NCI-H1092 treated with DMSO at 0.1 percent for 48 hours (cell line): Measurements from ENCODE around the gene PLAC1.
A peak's percentile ranks its signal among the peaks of the same experiment; 100 is the strongest.

Experiments used
- DNase-seq: peaks from one replicate; lab custom pipeline; 2025; lab: John Stamatoyannopoulos, UW

Gene PLAC1, protein sequence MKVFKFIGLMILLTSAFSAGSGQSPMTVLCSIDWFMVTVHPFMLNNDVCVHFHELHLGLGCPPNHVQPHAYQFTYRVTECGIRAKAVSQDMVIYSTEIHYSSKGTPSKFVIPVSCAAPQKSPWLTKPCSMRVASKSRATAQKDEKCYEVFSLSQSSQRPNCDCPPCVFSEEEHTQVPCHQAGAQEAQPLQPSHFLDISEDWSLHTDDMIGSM

DNA sequence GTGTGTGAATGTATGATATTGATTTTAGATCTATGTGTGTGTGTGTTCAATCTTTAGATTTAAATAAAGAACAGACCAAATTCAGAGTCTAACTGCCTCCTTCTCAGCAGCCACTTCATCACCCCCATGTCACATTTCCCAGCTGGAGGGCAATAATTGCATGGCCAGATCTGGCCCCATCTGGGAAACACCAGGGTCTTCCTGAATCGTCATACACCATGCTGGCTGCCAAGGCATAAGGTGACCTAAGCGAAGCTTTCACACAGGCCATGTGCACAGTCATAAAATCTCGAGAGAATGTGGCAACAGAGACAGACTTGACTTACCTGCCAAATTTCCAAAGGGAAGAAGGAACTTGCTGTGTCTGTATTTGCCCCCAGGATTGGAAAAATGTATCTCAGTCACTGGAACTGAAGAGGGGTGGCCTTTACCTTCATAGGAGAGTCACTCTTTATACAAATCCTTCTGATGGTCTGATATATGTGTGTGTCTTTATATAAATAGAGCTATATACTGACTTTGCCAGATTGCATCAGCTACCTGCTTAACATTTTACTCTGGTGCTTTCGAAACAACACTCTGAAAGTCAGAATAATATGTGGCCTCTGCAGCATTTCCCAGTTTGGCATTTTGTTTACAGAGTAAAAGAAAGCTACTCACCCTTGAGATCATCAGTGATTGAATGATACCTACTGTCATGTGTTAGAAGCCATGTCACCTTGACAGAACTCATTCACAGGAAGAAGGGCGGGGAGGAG is at the start of gene PLAC1:
Gene PLAC1, minus strand, starts transcription at position 470 of the 758 bp plus-strand sequence. CDS start 91,789 bp downstream, outside the sequence.
- DNase-seq, result peak; percentile 43

DNA sequence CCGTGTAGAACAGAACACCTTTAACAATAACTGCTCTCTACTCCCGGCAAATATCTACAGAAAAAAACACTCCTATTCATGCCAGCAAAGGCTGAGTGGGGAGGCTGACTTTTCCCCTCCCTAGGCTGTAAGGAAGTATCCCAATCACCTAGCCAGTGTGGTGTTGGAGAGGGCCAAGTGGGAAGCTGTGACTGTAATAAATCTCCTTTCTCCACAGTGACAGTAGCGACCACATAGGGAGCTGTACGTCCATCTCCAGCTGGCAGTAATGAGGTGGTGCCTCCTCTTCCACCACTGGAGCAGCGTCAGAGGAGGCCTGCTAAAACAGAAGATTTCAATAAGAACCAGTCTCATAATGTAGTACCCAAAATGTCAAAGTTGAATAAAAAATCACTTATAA is 47.9 kb upstream of the PLAC1 start:
- no peak for DNase-seq

DNA sequence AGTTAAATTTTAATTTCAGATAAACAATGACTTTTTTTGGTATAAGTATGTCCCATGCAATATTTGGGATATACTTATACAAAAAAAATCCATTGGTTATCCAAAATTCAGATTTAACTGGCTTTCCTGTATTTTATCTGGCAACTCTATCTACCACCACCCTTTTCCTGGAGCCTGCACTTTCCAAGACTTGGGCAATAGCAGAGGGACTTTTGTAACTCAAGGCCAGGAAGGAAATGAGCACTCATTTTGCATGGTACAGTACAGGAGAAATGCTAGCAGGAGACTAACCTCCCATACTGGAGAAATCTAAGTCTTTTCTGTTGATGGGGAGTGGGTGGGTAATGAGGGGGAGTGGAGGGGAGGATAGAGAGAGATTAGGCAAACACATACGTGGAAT is 37.7 kb upstream of the PLAC1 start:
- DNase-seq, result no peak

DNA sequence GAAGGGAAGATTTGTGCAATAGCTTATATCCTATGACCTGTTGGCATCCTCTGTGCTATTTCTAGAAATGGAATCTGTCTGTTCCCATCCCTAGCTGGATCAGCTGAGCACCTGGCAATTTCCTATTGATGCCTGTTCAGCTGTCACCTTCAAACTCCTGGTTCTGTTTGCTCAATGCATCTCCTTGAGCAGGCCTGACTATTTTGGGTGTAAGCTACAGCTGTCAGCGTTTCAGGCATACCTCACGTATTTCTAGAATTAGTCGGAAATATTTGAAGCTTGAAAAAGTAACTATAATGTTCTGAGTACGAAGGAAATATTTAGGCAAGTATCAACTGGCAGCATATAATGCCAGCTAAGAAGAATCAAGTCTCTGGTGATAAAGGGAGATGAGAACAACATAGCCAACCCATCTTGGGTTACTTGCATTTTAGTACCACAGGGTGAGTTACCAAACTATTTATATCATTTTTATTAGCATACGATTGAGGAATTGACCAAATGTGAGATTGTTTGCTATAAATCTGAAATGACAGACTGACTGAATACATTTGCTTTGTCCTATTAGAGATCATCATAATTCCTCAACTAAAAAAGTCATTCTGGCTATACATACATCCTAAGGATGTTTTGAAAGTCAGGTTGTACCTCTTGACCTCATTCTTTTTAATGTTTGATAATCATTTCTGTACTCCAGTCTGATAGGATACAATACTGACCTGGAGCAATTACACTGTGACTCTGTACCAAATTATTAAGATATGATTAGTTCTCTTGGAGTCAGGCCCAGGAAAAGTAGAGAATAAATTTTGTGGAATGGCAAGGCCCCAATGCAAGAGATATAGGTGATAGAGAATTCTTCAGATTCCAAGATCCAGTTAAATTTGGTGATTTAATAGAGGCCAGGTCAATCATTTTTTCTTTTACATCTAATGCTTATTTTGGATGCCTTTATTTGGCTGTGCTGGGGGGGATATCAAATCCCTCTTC is 36.4 kb upstream of the PLAC1 start:
- no peak for DNase-seq

DNA sequence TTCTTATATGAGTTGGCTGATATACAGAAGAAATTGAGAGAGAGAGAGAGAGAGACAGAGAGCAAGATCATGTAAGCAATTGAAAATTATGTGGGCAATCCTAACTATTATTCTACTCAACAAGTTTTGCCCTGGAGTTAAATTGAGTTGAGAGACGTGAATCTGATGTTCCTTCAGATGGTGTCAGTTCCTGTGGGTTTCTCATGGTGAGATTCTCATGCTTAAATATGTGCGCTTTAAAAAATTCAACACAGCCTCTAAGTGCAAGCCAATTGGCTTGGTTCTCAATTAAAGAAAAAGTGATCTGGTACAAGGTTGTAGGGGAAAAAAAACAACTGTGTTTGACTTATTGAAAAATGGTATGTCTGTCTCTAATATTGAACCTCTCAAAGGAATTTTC is 35.4 kb upstream of the PLAC1 start:
- no peak for DNase-seq

DNA sequence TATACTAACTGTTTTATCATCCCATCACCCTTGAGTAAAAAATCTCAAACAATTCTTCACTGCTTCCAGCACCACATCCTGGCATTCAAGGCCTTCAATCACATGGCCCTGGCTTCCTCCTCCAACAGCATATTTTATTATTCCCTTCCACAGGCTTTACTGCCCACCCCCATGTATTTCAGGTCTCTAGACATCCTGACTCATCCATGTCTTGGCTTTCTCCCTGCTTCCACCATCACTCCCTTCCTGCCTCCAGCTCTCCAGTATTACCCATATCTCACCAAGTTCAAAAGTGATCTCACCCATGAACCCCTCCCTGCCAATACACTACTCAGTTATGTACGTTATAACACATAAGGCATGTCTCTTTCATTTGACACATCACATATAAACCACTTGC is 34.7 kb upstream of the PLAC1 start:
- no peak for DNase-seq

DNA sequence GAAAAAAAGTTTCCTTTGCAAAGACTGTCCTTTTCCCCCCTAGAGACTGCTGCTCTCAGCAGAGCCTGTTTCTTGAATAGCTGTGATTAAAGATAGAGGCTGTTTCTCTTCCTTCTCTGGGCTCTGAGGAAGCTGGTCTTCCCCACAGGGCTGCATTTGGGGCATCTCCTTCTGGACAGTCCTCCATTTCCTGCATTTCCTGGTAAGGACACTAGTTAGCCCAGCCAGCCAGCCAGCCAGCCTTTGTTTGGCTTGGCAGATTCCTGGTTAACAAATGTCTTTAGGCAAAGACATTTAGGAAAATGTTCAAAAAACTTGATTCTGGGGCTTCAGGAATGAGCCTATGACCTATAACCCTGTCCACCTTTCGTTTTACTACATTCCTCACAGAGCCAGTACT is 34.0 kb upstream of the PLAC1 start:
- DNase-seq, result no peak

DNA sequence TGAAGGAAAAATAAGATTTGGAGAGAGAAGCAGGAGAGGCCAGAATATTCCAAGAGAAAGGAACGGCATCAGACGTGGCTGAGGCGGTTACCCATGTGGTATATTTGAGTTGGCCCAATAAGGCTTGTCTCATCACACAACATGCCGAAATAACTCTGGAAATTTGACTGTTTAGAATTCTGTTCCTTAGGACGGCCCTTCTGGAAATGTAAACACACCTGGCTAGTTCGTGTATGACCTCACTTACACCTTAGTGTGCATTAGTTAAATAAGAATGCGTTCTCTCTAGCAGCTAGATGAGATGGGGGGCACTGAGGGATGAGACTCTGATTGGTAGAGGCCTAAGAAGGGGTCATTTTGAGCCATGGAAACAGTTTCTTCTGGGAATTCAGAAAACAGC is 33.2 kb upstream of the PLAC1 start:
- DNase-seq, result no peak

DNA sequence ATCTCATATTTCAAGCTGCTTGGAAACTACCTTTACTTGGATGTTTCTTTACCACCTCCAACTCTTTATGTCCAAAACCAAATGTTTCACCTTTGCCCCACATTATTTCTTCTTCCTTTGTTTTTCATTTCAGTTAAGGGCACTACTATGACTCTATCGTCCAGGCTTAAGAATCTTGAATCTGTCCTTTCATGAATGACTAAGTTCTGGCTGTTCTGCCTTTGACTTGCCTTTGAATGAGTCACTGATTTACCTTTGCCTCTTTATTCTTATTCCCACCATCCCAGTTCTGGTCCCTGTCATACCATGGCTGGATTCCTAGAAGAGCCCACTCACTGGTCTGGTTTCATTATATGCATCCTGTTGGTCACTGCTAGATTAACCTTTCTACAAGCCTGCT is 30.6 kb upstream of the PLAC1 start:
- no peak for DNase-seq

DNA sequence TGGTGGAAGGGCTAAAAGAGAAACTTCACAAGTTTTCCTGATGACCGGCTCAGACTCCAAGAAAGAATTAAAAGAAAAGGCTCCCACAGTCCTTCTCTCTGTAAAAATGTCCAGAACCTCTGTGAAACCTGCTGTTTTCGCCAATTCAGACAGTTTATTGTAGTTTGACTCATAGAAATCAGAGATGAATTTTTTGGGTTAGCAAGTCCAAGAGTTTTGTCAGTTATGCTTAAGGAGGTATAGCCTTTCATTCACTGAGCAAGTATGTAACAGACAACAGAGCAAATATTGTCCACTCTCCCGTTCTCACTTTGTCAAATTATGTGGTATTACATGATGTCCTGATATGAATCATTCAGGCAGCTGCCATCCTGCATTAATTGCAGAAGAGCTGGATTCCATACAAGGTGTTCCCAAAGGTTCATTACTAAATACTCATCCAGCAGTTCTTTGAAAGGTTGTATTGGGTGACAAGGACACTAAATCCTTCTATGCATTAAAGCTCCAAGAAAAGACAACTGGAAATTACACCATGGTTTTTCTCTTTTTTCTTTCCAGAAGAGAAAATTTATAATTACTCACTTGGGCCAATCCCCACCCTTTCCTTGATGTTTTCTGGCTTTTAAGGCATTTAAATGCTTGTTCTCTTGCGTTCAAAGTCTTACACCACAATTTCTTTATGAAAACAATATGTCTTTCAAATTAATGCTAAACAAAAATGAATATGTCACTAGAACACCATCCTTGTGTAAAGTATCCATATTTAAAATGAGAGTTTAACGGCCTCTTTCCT is 30.0 kb upstream of the PLAC1 start:
- no peak for DNase-seq

DNA sequence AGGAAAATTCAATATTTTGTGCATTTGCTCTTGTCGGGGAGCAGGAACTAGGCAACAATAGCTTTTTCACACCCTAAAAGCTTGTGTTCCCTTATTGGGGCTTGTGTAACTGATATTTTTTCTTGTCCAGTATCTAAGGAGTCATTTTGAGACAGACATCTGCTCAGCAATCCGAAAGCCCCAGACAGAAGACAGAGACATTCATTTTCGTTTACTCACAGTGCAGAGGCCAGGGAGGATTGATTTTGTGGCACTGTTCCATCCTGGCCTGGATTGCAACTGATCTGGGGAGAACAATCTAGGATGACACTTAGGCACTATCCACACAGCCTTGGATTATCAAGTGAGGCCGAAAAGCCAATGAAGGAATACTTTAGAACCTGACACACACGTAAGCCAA is 27.4 kb upstream of the PLAC1 start:
- no peak for DNase-seq

DNA sequence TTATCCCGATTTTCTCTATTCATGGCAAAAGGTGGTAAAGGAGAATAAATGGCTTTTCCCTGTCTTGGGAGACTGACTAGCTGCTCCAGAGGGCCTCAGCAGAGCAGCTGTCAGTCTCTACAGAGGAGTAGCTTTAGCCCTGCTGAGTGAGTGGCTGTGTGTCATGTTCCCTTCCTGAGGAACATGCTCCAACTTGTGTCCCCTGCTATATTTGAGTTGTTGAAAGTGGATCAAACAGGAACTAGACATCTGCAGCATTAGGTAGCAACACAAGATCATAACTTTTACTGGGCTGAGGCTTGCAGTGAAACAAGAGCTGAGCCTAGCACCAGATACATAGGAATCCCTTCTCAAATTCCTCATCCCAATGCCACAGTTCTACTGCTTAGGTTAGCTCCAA is 26.7 kb upstream of the PLAC1 start:
- DNase-seq, result no peak

DNA sequence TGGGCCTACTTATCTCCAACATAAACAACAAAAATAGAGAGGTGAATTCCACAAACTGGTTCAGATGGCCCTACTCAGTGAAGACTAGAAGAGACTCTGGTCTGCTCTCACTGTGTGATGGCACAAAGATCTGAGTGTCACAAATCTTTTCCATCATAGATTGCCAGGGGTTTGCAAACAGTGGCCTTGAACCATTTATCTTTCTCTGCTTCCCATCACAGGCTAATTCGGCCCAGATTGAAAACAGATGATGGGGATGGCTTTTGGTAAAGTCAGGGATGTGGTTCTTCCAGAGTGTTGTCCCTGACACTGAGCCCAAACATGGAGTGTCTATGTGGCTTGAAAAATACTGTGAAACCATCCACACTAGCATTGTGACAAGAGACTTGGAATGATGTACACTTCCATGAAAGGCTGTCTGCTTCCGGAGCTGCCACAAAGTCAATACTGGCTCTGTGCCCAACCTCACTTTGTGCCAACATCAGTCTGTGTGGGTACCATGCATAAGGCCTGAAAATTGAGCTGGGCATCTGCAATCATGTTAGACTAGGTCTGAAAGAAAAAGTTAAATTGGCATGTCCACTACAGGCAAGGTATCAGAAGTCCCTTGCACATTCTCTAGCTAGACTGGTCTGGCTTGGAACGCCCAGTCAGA is 25.2 kb upstream of the PLAC1 start:
- DNase-seq, result peak; percentile 87

DNA sequence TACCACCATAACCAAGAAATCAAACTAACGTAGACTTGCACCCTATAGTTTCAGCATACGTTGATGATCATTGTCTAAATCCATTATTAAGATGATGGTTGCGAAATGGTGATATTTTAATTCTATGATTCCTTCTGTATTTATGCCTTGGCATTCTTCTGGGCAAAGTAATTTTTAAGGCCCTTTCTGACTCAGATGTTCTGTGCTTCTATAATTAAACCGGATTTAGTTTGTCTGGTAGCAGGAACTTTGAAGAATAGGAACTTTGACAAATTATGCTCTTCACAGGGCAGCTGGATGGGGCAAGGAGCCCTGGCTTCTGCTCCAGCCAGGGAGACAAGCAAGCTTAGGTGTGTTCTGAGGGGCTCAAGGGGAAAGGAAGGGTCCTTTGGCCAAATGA is 23.8 kb upstream of the PLAC1 start:
- DNase-seq, result no peak

DNA sequence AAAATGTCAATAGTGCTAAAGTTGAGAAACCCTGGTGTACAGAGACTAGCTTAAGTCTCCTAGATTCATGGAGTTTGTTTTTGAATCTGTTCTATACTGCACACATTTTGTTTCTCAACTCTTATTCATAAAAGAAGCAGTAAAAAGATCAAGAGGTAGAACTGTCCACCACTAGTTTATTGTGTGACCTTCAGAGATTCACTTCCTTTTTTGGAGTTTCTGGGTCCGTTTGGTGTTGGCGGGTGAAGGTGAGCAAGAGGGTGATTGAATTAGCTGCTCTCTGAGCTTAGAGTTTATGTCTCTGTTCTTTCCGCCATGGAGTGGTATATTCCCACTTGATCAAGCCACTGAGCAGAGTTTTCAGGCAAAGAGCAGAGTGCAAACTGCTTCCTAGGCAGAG is 21.4 kb upstream of the PLAC1 start:
- no peak for DNase-seq

DNA sequence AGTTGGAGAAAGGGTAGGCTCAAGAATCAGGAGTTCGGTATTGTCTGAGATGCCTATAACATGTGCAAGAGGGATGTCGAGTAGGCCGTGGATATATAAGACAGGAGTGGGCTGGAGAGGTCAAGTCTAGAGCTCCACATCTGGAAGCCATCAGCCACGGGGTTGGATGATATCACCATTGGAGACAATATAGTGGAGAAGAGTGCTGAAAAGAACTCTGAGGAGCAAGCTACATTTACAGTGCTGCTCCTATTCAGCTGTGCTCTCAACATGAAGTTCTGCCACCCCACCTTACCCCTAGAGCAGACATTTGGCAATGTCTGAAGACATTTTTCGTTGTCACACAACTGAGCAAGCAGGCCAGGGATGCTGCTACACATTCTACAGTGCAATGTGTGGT is 20.9 kb upstream of the PLAC1 start:
- DNase-seq, result no peak

DNA sequence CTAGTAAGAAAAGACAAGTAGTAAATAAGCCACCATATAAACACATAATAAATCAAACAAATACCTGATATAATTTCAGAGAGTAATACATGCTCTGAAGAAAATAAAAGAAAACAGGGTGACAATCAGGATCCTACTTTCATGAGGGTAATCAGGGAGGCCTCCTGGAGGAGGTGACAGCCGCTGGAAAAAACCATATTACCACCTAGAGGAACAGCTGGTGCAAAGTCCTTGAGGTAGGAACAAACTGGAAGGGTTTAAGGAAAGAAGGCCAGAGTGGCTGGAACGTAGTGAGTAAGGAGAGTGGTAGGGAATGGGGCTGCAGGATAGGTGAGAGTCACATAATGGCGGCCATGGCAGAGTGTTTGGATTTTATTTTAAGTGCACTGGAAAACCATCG is 19.1 kb upstream of the PLAC1 start:
- DNase-seq, result no peak

DNA sequence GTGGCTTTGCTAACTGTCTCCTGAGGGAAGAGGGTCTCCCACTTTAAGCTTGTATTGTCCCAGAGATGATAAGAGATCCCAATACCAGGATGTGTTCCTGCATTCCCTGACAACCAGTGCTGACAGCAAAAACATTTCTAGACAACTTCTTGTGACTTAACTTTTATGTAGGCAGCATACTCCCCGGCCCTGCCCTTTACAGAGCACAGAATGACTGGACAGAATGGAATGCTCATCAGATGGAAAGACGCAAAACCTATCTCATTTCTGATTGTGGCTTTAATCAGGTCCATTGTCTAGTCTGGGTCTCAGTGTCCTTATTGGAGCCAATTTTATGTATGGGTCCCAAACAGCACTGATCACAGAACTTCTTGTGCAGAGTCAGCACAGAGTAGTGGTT is 18.2 kb upstream of the PLAC1 start:
- no peak for DNase-seq

DNA sequence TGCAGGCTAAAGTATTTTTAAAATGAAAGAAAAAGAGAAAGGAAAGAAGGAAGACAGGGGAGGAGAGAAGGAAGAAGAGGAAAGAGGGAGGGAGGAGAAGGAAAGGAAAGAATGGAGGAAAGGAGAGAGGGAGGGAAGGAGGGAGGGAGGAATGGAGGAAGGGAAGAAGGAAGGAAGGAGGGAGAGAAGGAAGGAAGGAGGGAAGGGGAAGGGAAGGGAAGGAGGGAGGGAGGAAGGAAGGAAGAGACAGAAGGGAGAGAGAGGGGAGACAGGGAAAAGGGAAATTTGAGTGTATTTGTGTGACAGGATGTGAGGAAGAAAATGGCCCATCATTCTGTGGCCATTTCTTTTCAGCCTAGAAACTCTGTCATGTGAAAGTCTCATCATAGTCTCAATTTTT is 14.9 kb upstream of the PLAC1 start:
- no peak for DNase-seq

DNA sequence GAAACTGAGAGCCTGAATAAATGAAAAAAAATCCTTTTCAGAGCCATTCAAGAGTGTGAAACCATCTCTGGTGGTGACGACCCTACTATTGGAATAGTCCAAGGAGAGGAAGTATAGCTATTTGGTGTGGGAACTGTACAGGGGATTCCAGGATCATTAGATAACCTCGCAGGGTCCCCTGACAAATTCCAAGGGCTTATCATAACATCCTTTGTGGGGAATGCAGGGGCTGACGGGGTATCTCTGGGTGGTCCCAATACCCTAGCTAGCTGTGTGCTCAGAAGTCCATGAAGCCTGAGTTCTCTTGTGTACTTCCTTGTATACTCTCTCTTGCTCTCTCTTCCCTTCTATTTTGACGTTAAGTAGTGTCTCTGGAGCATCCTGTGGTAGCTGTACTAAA is 13.8 kb upstream of the PLAC1 start:
- no peak for DNase-seq

DNA sequence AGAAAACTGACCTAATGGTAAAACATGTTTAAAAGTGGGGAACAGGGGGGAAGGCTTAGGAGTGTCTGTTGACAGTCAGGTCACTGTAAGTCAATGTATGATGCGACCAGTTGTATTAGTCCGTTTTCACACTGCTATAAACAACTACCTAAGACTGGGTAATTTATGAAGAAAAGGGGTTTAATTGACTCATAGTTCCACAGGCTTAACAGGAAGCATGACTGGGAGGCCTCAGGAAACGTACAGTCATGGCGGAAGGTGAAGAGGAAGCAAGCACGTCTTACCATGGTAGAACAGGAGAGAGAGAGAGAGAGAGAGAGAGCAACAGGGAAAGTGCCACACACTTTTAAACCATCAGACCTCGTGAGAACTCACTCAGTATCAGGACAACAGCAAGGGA is 13.0 kb upstream of the PLAC1 start:
- no peak for DNase-seq
